HS-5 (cell line): ENCODE results near the gene SCG3.

Experiments
- DNase-seq: peaks from one replicate; pipeline ENCODE4 v3.0.0-alpha.2; 2012; ENCODE audit warnings: low read depth

The SCG3 gene

DNA sequence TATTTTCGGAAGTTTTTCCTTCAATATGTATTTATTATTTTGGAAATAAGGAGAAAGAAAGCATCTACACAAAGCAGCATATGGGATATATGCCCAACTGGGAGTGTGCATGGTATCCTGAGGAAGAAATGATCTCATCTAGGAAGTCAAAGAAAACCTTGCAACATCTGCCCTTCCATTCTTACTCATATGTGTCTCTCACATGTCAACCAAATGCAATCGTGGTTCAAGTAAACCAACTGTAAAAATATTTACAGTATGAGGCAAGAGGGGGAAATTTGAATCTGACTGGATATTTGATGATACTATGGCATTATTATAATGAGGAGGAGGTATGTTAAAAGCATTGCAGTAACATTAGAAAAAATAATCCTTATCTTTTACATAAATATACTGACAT, 3.2 kb upstream of the SCG3 start:
- peak; percentile 37 for DNase-seq

- DNase-seq = no peak
These were observed 982 bp upstream of the SCG3 start for GRCh38 chr15:51680321-51680720.

DNA sequence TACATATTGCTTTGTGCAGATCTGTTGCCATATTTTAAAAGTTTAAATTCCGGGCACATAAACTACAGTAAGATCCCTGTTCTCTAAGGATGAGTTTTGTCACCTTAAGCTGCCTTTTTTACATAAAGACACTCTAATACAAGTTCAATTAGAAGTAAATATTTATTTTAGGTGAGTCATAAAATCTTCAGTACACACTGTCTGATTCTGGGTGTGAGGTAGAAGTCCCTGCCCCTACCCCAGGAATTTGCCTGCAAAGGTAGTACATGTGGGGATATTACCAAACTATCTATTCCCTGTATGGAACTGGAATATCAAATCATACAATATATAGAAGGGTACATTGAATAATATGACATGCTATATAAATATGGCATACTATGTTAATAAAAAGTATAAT, 6.3 kb downstream of the SCG3 start:
- DNase-seq = no peak

GRCh38 chr15:51688863-51689262, 7.6 kb downstream of the SCG3 start:
- no peak for DNase-seq

- DNase-seq = no peak
These were observed 10.9 kb downstream of the SCG3 start for GRCh38 chr15:51692154-51692553.

DNA sequence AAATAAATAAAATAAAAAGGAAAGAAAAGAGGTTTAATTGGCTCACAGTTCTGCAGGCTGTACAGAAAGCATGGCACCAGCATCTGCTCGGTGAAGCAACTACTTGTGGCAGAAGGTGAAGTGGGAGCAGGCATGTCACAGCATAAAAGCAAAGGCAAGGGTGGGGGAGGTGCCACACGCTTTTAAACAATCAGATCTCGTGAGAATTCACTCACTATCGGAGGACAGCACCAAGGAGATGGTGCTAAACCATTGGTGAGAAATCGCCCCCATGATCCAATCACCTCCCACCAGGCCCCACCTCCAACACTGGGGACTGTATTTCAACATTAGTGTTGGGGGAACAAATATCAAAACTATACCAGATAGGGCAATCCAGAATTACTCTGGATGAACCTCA, 15.3 kb downstream of the SCG3 start:
- DNase-seq = no peak

GRCh38 chr15:51697163-51697562, 15.9 kb downstream of the SCG3 start:
- no peak for DNase-seq

- DNase-seq = no peak
These were observed 18.1 kb downstream of the SCG3 start for GRCh38 chr15:51699373-51699772.

- no peak for DNase-seq
These were observed 21.4 kb downstream of the SCG3 start for GRCh38 chr15:51702710-51703109.

- DNase-seq = no peak
These were observed 25.0 kb downstream of the SCG3 start for GRCh38 chr15:51706291-51706690.

- DNase-seq = no peak
These were observed 25.8 kb downstream of the SCG3 start for GRCh38 chr15:51706926-51707608.

GRCh38 chr15:51708013-51708412, 26.7 kb downstream of the SCG3 start:
- no peak for DNase-seq

- no peak for DNase-seq
These were observed 27.7 kb downstream of the SCG3 start for GRCh38 chr15:51709031-51709430.

DNA sequence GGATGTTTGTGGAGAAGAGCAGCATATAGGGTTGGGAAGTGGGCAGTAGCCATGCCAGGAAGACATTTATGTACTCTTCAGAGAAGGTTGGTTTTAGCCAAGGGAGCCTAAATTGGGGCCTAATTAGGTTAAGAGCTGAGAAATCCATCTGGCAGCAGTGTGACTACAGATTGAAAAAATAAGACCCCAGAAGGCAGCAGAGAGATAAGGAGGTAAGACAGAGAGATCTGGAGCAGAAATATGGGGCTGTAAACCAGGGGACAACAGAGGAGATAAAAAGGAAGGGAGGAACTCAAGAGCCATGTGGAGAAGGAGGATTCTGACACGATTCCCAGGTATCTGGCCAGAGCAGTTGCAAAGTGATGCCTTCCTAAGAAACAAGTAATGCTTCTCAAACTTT, 32.9 kb downstream of the SCG3 start:
- no peak for DNase-seq

DNA sequence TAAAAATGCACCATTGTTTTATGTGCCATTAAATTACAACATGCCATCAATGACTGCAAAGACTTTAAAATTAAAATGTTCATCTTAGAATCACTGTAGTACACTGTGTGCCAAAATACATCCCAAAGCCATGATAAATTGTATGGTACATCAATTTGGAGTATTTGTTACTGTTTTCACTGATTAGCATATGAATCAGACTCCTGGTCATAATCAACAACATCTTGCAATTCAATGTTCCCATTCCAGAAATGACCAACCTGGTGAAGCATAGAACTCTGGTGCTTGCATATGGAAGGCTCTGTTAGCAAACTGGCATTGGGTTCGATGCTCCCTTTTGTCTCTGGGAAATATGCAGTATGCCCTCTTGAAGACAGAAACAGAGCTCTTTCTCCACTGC, 33.6 kb downstream of the SCG3 start:
- DNase-seq = no peak

DNA sequence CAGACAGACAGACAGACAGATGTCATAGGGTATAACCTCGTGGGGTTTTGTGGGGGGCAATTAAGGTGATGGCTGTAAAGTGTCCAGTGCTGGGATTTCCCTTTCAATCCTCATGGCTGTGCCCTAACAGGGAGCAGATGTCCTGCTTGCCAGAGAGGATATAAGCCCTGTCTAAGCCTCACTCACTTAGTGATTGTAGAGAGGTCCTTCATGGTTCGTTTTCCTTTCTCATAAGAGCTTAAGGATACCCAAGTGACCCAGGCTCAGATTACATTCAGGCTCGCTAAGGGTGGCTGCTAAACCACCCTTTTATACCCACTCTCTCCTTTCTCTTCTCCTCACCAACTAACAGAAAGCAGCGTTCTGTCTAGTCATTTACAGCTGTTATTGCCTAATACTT, 36.9 kb downstream of the SCG3 start:
- DNase-seq = no peak

DNA sequence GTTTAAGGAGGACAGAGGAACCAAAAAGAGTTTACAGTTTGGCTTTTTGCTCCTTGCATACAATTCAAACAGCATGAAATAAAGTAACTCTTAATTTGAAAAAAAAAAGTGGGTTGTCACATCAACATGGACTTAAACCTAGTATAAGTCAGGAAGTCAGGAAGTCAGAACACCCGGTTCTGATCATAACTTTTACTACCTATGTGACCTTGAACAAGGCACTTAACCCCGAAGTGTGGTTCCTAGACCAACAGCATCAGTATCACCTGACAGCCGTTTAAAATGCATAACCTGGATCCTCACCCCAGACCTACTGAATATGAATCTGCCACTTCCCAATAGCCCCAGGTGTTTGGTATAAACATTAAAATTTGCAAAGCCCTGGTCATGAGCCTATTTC, 37.4 kb downstream of the SCG3 start:
- no peak for DNase-seq

DNA sequence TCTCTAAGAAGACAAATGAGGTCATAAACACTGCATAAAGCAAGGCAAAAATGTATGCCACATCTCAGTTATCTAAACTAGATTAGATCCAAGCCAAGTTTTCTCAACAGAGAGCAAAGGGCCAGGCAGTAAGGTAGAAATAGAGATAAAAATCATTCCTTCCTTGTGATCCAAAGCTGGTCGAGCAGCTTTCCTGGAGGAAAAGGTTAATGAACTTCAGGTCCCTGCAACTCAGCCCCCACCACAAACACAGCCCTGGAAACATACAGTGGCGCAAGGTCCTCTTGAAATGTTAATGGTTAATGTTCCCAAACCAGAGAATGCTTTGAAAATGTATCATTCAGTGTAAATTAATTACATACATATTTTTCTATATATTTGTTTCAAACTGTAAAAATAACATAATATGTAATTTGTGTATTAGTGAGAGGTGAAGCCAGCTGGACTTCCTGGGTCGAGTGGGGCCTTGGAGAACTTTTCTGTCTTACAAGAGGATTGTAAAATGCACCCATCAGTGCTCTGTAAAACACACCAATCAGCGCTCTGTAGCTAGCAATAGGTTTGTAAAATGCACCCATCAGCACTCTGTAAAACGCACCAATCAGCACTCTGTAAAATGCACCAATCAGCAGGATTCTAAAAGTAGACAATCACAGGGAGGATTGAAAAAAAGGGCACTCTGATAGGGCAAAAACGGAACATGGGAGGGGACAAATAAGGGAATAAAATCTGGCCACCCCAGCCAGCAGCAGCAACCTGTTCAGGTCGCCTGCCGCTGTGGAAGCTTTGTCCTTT, 39.1 kb downstream of the SCG3 start:
- DNase-seq = no peak

DNA sequence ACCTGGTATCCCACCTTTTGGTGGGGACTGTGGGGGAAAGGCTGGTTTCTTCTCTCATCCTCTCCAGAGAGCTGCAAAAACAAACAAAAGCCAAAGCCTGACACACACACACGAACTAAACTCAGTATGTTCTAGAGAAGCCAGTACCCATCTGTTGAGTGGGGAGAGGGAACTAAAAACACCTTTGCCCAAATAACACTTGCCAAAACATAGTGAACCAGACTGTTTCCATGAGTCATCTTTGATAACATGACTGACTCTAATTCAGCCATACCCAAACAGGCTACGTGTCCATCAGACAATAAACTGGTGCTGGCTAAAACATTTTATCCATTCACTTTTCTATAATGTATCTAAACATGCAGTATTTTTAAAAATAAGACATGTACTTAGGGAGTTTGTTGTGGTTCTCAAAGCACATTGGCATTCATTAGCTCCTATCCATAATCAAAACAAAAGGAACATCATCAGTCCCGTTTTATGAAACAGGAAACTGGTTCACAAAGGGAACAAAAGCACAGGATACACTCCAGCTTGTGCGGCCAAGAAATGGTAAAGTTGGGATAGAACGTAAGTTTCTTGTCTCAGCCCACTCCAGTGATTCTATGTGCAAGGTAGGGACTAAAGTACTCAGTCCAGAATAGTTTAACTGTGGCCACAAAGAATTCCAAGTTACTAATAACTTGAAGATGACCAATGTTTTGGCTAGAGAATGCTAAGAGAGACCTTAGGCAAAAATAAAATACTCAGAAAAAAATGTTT, 40.1 kb downstream of the SCG3 start:
- DNase-seq = no peak

DNA sequence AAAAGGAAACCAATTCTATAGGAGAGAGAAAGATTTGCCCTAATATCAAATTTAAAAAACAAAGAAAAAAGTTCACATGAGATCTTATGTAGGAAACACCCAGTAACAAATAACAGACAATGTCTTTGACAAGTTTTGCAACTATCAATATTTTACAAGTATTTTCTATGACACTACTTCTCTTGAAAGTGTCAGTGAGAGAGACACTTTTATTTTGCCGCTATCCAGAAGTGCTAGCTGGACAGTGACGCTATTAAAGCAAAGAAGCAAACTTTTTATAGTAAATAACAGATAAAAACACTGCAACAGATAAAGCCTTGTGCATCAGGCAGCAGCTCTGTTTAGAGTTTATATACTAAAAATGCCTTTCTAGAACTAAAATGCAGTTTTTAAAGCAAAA, 42.9 kb downstream of the SCG3 start:
- no peak for DNase-seq

DNA sequence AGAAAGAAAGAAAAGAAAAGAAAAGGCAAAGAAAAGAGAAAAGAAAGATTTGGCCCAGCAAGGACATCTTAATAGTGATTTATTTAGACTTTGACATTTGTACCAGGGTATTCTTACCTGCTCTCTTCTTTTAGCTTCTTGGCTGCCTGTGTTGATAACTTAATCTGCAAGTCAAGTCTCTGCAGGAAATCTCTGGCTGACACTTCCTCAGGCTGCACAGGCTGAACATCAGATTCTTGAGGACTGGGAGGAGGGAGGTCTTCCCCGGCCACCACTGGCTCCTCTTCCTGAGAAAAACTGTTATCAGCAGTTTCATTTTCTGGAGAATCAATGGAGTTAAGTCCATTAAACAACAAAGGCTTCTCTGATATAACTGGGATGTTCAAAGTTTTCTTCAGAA, 43.4 kb downstream of the SCG3 start:
- no peak for DNase-seq

DNA sequence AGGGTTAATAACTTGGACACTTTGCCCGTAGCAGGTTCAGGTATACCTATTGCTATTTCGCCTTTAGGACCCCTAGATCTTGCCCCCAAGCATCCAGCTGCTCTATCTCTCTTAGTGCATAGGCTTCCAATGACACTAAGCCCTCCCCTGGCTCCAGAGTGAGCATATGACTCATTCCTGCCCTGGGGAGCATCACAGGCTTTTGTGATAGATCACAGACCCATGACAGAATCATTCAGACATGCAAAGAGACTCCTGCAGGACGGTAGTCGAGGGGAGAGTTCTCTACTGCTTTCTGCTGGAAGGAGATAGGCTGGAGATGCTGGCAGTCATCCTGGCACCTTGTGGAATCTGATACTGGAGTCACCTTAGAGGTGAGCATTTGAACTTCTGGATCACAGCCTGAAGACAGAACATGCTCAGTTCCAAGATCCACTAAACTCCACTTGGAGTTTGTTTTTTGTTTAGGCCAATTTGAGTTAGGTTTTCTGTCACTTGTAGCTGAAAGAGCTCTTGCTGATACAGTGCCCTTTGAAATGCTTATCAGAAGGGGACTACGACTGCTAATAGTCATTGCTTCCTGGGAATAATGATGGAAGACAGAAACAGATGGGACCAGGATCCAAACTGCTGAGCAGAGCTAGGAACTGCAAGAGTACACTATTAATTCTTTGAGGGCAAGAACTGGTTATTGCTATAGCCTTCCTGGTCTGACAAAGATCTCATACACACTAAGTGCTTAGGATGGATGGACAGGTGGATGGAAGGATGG, 45.2 kb downstream of the SCG3 start:
- DNase-seq = peak; percentile 82
